K562 (cell line): ENCODE data around the gene PAFAH1B1. TPM values are rescaled to one million over a fixed set of nuclear protein-coding genes. Genes with fewer than 3 reads are reported as not detected.
A peak's percentile ranks its signal among the peaks of the same experiment; 100 is the strongest.

Experiments used
- ATAC-seq: fragments of 200-7000 bp; cut with Tn5 transposase; 3 replicates; pipeline ENCODE4 v1.9.1; 2020; ENCODE audit warnings: moderate library complexity
- BruUV-seq: library from RNA; stranded (reverse); fragments of 400-500 nt; replicated peaks from 2 replicates; lab custom pipeline; 2021; lab: Mats Ljungman, UMichigan
- CTCF ChIA-PET: fragments of 300-600 bp; formaldehyde crosslinking; extraction: SDS; loops from one replicate; lab custom pipeline; 2021; ENCODE audit warnings: low intra/inter-chr PET ratio; lab: Yijun Ruan, JAX
- POLR2A ChIA-PET: fragments of 300-600, 350-650 bp; sonication (Branson Sonifier 250); formaldehyde crosslinking; extraction: SDS; loops from one replicate; lab custom pipeline; 2021; ENCODE audit warnings: antibody characterized with exemption, inconsistent platforms; lab: Yijun Ruan, JAX
- DNase-seq, 4 experiments: peaks; one replicate each; pipeline versions ENCODE4 v3.0.0 to v3.0.0-alpha.2; 2011 to 2018; ENCODE audit warnings: low spot score in 3 of 4, mixed read lengths in 3 of 4; ENCODE audit errors: extremely low read depth in 1 of 4
- FAIRE-seq: peaks from 2 replicates; lab custom pipeline; 2011; peaks lifted over from hg19 to GRCh38; lab: Jason Lieb, UNC
- H2AFZ ChIP-seq: 2 replicates; pipeline ENCODE4 v1.6.0; 2011; ENCODE audit warnings: low read depth, low read length, control low read depth, inconsistent platforms
- H3K27ac ChIP-seq: fragments of 200-600 bp; 3 replicates; pipeline ENCODE4 v1.8.0; 2011; ENCODE audit warnings: low read depth, mild to moderate bottlenecking, control low read depth, inconsistent platforms, low read length, moderate library complexity, mixed read lengths; ENCODE audit errors: extremely low read depth
- H3K27me3 ChIP-seq, 2 experiments: fragments of 300-600 bp in 1 of 2; 2 replicates in 1 of 2; 3 replicates in 1 of 2; pipeline versions ENCODE4 v1.6.0 to v1.8.0; 2011; ENCODE audit warnings: inconsistent platforms in 2 of 2, low read length in 2 of 2, mild to moderate bottlenecking in 1 of 2, mixed read lengths in 1 of 2, moderate library complexity in 1 of 2; ENCODE audit not compliant: control insufficient read depth in 2 of 2, insufficient read depth in 2 of 2
- H3K36me3 ChIP-seq: fragments of 300-600 bp; 3 replicates; pipeline ENCODE4 v1.8.0; 2011; ENCODE audit warnings: mild to moderate bottlenecking, low read length, inconsistent platforms; ENCODE audit not compliant: control insufficient read depth, insufficient read depth
- H3K4me1 ChIP-seq, 2 experiments: fragments of 200-600 bp in 1 of 2; replicated peaks in 1 of 2; 2 replicates in 1 of 2; 3 replicates in 1 of 2; pipeline versions ENCODE4 v1.5.1 to v1.8.0; 2011; ENCODE audit warnings: inconsistent platforms in 2 of 2, low read length in 2 of 2, mild to moderate bottlenecking in 1 of 2, mixed read lengths in 1 of 2, moderate library complexity in 1 of 2; ENCODE audit not compliant: control insufficient read depth in 2 of 2, insufficient read depth in 2 of 2
- H3K4me2 ChIP-seq: 2 replicates; pipeline ENCODE4 v1.6.1; 2011; ENCODE audit warnings: low read length, control low read depth, inconsistent platforms, mixed read lengths; ENCODE audit not compliant: insufficient read depth
- H3K4me3 ChIP-seq: fragments of 200-600 bp; sonication (generic), shearing (Covaris generic); 2 replicates; pipeline ENCODE4 v1.5.1; 2016; ENCODE audit warnings: control low read depth, inconsistent platforms
- H3K79me2 ChIP-seq: fragments of 200-600 bp; 3 replicates; pipeline ENCODE4 v1.8.0; 2011; ENCODE audit warnings: low read length, inconsistent platforms; ENCODE audit not compliant: control insufficient read depth, insufficient read depth
- H3K9ac ChIP-seq, 2 experiments: 2 replicates each; pipeline versions ENCODE4 v1.6.0 to v1.6.1; 2011; ENCODE audit warnings: low read depth in 2 of 2, low read length in 2 of 2, control low read depth in 1 of 2, inconsistent platforms in 1 of 2, mild to moderate bottlenecking in 1 of 2, mixed read lengths in 1 of 2; ENCODE audit not compliant: insufficient read depth in 1 of 2
- H3K9me1 ChIP-seq: one replicate; pipeline ENCODE4 v1.6.0; 2011; ENCODE audit warnings: inconsistent platforms, mild to moderate bottlenecking, low read length, moderate library complexity; ENCODE audit not compliant: control insufficient read depth, insufficient read depth
- H3K9me3 ChIP-seq: replicated peaks from 2 replicates; pipeline ENCODE4 v1.5.1; 2011; ENCODE audit warnings: low read depth, low read length, inconsistent platforms; ENCODE audit not compliant: control insufficient read depth, insufficient read depth
- H4K20me1 ChIP-seq: replicated peaks from 2 replicates; pipeline ENCODE4 v1.6.1; 2011; ENCODE audit warnings: low read length, inconsistent platforms, mixed read lengths; ENCODE audit not compliant: control insufficient read depth, insufficient read depth
- POLR2G ChIP-seq: fragments of 200-400 bp; formaldehyde crosslinking; IDR thresholded peaks from 2 replicates; pipeline ENCODE4 v1.6.1; 2017; ENCODE audit warnings: low read depth, mild to moderate bottlenecking, antibody characterized with exemption, low read length, moderate library complexity
- WGBS: fragments of 100-300 bp; shearing (Covaris generic); methylation state at CpG from one replicate; pipeline ENCODE4 v1.1.6; 2016; ENCODE audit warnings: low coverage, mixed read lengths; ENCODE audit not compliant: insufficient coverage; ENCODE audit errors: missing lambda C conversion rate; 5-methylcytosine and 5-hydroxymethylcytosine counted together
- in situ Hi-C: fragments of 300-500 bp; cut with MboI; formaldehyde crosslinking; loops from 4 replicates; pipeline ENCODE4 v1.15.0; 2018; ENCODE audit warnings: inconsistent platforms, mixed read lengths
- intact Hi-C: fragments of 100-400 bp; cut with micrococcal nuclease; formaldehyde crosslinking; loops from 2 replicates; pipeline ENCODE4 v1.14.2; 2022
- polyA plus RNA-seq, 8 experiments: library from polyadenylated mRNA; depleted of rRNA in 4 of 8; stranded (reverse) in 5 of 8; unstranded in 3 of 8; fragments of >200 nt; fragmentation: Nextera tagmentation in 2 of 8; fragmentation: Illumina TruSeq in 1 of 8; extraction: Ambion mirVana in 2 of 8; extraction: Trizol in 1 of 8; gene quantifications; 2 replicates each; pipeline versions ENCODE4 v1.2.1 to v1.2.3, GENCODE V29; 2011 to 2014; ENCODE audit warnings: inconsistent platforms in 1 of 8, missing spikeins in 1 of 8
- total RNA-seq, 7 experiments: library from RNA; depleted of rRNA in 6 of 7; stranded (reverse); fragments of >200 nt in 6 of 7; fragmentation: Illumina TruSeq in 2 of 7; extraction: Trizol in 2 of 7; gene quantifications; 2 replicates each; pipeline versions ENCODE4 v1.2.1 to v1.2.3, GENCODE V29; 2011 to 2021; ENCODE audit warnings: low replicate concordance in 1 of 7
- TF ChIP-seq, protein P1 (sequence below): fragments of 450-650 bp; IDR thresholded peaks from 2 replicates; pipeline ENCODE4 v1.6.1; 2016; ENCODE audit warnings: mild to moderate bottlenecking, moderate library complexity
- TF ChIP-seq, protein P2 (sequence below): IDR thresholded peaks from 3 replicates; pipeline ENCODE4 v1.6.1; 2011; ENCODE audit warnings: borderline replicate concordance, mild to moderate bottlenecking, moderate library complexity; ENCODE audit not compliant: insufficient read length; ENCODE audit errors: extremely low read depth

The PAFAH1B1 gene
- total and polyA plus RNA-seq, 9 of the 15 experiments (the other 6 are each of a cell fraction or from before 2014, with no cell fraction given), result 23.3 to 66.4 (median 40.2) TPM

DNA sequence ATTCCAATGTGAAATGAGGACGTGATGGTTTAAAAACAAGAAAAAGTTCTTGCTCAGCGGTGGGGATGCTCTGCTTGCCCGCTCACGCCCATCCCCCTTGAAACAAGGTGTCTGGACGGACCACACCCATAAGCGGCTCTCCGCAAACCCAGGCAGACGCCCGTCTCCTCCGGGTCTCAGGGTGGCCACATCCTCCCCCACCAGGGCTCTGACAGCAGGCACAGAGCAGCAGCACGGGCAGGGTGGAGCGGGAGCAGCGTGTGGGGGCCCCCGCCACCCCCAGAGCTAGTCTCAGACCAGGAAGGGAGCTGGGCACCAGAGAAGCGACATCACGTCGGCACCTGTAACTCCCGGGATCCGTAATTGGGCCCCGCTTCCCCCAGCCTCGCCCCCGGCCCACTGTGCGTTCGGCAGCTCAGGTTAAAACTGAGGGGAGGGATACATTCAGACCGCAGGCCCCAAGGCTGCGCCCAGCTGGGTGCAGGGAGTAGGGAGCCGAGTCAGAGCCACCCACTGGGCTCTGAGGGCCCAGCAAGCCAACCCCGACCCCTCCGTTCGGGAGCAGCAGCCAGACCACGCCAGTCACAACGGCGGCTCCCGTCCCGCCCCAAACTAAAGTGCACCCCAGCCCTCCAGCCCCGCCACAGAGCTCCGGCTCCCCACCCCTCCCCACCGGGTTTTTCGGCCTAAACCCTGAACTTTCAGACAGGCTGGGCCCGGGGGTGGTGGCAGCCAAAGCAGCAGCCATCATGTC, 96.1 kb downstream of the PAFAH1B1 start:
- POLR2A ChIA-PET, result interaction anchor here (0.6 kb wide), 1 partner anchor 28 kb away, joined by 3 read pairs; no protein-coding TSS in a partner anchor
- no peaks in the 10 kb centered on the region for H3K79me2 ChIP-seq
- H3K27me3 ChIP-seq, result no peaks in the 10 kb centered on the region
- H3K27ac ChIP-seq, result no peak overlapping the region
- ATAC-seq (no peak), FAIRE-seq (no peak), DNase-seq (peak in 2 of 4 experiments; percentile 3 to 12)
- no peak overlapping the region for H3K4me3 ChIP-seq
- no peak overlapping the region for H2AFZ ChIP-seq
- CTCF ChIA-PET, result no interaction called here
- TSS peak; percentile 46 for BruUV-seq
- WGBS, result 93% methylated on average over 16 of the region's 40 CpGs
- intact Hi-C loops, result no loop called here
- no peak overlapping the region; a peak in 1 of 4 replicates for H3K9ac ChIP-seq
- no peaks in the 10 kb centered on the region for H3K9me3 ChIP-seq
- H4K20me1 ChIP-seq, result 0 out of 2 replicates have a peak, but pooled peaks cover 3% of the 10 kb centered on the region
- H3K4me2 ChIP-seq, result no peak overlapping the region
- peaks cover 49% of the 10 kb centered on the region; the same call in 1 of the 3 replicates for H3K36me3 ChIP-seq
- no peaks in the 10 kb centered on the region for H3K9me1 ChIP-seq
- H3K4me1 ChIP-seq, result peaks cover 0 to 53% of the 10 kb centered on the region in 2 experiments; a peak in 2 of 5 replicates
- in situ Hi-C loops, result no loop called here
- TF ChIP-seq, protein P1, sequence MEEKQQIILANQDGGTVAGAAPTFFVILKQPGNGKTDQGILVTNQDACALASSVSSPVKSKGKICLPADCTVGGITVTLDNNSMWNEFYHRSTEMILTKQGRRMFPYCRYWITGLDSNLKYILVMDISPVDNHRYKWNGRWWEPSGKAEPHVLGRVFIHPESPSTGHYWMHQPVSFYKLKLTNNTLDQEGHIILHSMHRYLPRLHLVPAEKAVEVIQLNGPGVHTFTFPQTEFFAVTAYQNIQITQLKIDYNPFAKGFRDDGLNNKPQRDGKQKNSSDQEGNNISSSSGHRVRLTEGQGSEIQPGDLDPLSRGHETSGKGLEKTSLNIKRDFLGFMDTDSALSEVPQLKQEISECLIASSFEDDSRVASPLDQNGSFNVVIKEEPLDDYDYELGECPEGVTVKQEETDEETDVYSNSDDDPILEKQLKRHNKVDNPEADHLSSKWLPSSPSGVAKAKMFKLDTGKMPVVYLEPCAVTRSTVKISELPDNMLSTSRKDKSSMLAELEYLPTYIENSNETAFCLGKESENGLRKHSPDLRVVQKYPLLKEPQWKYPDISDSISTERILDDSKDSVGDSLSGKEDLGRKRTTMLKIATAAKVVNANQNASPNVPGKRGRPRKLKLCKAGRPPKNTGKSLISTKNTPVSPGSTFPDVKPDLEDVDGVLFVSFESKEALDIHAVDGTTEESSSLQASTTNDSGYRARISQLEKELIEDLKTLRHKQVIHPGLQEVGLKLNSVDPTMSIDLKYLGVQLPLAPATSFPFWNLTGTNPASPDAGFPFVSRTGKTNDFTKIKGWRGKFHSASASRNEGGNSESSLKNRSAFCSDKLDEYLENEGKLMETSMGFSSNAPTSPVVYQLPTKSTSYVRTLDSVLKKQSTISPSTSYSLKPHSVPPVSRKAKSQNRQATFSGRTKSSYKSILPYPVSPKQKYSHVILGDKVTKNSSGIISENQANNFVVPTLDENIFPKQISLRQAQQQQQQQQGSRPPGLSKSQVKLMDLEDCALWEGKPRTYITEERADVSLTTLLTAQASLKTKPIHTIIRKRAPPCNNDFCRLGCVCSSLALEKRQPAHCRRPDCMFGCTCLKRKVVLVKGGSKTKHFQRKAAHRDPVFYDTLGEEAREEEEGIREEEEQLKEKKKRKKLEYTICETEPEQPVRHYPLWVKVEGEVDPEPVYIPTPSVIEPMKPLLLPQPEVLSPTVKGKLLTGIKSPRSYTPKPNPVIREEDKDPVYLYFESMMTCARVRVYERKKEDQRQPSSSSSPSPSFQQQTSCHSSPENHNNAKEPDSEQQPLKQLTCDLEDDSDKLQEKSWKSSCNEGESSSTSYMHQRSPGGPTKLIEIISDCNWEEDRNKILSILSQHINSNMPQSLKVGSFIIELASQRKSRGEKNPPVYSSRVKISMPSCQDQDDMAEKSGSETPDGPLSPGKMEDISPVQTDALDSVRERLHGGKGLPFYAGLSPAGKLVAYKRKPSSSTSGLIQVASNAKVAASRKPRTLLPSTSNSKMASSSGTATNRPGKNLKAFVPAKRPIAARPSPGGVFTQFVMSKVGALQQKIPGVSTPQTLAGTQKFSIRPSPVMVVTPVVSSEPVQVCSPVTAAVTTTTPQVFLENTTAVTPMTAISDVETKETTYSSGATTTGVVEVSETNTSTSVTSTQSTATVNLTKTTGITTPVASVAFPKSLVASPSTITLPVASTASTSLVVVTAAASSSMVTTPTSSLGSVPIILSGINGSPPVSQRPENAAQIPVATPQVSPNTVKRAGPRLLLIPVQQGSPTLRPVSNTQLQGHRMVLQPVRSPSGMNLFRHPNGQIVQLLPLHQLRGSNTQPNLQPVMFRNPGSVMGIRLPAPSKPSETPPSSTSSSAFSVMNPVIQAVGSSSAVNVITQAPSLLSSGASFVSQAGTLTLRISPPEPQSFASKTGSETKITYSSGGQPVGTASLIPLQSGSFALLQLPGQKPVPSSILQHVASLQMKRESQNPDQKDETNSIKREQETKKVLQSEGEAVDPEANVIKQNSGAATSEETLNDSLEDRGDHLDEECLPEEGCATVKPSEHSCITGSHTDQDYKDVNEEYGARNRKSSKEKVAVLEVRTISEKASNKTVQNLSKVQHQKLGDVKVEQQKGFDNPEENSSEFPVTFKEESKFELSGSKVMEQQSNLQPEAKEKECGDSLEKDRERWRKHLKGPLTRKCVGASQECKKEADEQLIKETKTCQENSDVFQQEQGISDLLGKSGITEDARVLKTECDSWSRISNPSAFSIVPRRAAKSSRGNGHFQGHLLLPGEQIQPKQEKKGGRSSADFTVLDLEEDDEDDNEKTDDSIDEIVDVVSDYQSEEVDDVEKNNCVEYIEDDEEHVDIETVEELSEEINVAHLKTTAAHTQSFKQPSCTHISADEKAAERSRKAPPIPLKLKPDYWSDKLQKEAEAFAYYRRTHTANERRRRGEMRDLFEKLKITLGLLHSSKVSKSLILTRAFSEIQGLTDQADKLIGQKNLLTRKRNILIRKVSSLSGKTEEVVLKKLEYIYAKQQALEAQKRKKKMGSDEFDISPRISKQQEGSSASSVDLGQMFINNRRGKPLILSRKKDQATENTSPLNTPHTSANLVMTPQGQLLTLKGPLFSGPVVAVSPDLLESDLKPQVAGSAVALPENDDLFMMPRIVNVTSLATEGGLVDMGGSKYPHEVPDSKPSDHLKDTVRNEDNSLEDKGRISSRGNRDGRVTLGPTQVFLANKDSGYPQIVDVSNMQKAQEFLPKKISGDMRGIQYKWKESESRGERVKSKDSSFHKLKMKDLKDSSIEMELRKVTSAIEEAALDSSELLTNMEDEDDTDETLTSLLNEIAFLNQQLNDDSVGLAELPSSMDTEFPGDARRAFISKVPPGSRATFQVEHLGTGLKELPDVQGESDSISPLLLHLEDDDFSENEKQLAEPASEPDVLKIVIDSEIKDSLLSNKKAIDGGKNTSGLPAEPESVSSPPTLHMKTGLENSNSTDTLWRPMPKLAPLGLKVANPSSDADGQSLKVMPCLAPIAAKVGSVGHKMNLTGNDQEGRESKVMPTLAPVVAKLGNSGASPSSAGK, result no peak
- TF ChIP-seq POLR2G, result peak; percentile 53; the same call in 1 of the 2 replicates
- TF ChIP-seq, protein P2, sequence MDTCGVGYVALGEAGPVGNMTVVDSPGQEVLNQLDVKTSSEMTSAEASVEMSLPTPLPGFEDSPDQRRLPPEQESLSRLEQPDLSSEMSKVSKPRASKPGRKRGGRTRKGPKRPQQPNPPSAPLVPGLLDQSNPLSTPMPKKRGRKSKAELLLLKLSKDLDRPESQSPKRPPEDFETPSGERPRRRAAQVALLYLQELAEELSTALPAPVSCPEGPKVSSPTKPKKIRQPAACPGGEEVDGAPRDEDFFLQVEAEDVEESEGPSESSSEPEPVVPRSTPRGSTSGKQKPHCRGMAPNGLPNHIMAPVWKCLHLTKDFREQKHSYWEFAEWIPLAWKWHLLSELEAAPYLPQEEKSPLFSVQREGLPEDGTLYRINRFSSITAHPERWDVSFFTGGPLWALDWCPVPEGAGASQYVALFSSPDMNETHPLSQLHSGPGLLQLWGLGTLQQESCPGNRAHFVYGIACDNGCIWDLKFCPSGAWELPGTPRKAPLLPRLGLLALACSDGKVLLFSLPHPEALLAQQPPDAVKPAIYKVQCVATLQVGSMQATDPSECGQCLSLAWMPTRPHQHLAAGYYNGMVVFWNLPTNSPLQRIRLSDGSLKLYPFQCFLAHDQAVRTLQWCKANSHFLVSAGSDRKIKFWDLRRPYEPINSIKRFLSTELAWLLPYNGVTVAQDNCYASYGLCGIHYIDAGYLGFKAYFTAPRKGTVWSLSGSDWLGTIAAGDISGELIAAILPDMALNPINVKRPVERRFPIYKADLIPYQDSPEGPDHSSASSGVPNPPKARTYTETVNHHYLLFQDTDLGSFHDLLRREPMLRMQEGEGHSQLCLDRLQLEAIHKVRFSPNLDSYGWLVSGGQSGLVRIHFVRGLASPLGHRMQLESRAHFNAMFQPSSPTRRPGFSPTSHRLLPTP, result no peak
